IMR-90 (cell line): Measurements from ENCODE around the gene GRID1. TPM values are rescaled to one million over a fixed set of nuclear protein-coding genes. Genes with fewer than 3 reads are reported as not detected.

Experiments
- ATAC-seq: fragments of 200-7000 bp; cut with Tn5 transposase; 2 replicates; pipeline ENCODE4 v1.9.1; 2020; ENCODE audit warnings: low read depth, mild to moderate bottlenecking, moderate library complexity
- BruUV-seq: library from RNA; stranded (reverse); fragments of 400-500 nt; replicated peaks from 2 replicates; lab custom pipeline; 2021; lab: Mats Ljungman, UMichigan
- CTCF ChIA-PET: fragments of 300-600 bp; formaldehyde crosslinking; extraction: SDS; loops from one replicate; lab custom pipeline; 2021; ENCODE audit warnings: antibody characterized with exemption; lab: Yijun Ruan, JAX
- POLR2A ChIA-PET: fragments of 300-600 bp; sonication (Branson Sonifier 250); formaldehyde crosslinking; loops from one replicate; lab custom pipeline; 2022; ENCODE audit warnings: antibody characterized with exemption; ENCODE audit not compliant: unreplicated experiment; lab: Charles Lee
- DNase-seq: peaks from one replicate; pipeline ENCODE4 v3.0.0; 2013
- H2AFZ ChIP-seq: replicated peaks from 2 replicates; pipeline ENCODE3; 2013; ENCODE audit warnings: low read length, mild to moderate bottlenecking; ENCODE audit not compliant: poor library complexity
- H2AK5ac ChIP-seq: 2 replicates; pipeline ENCODE4 v1.6.1; 2013; ENCODE audit warnings: low read depth, low read length, inconsistent platforms
- H2AK9ac ChIP-seq: replicated peaks from 2 replicates; pipeline ENCODE3; 2013; ENCODE audit warnings: mild to moderate bottlenecking, low read depth, low read length, moderate library complexity; ENCODE audit not compliant: poor library complexity
- H2BK120ac ChIP-seq: 2 replicates; pipeline ENCODE4 v1.6.1; 2013; ENCODE audit warnings: low read depth, low read length, inconsistent platforms
- H2BK15ac ChIP-seq: 3 replicates; pipeline ENCODE4 v1.6.1; 2013; ENCODE audit warnings: low read depth, low read length, inconsistent platforms
- H2BK20ac ChIP-seq: 2 replicates; pipeline ENCODE4 v1.6.1; 2013; ENCODE audit warnings: low read depth, mild to moderate bottlenecking, inconsistent platforms, low read length, moderate library complexity
- H2BK5ac ChIP-seq: 2 replicates; pipeline ENCODE4 v1.6.1; 2013; ENCODE audit warnings: mild to moderate bottlenecking, low read depth, low read length, inconsistent platforms; ENCODE audit not compliant: poor library complexity, severe bottlenecking
- H3K14ac ChIP-seq: replicated peaks from 2 replicates; pipeline ENCODE4 v1.6.1; 2013; ENCODE audit warnings: low read depth, low read length, inconsistent platforms
- H3K18ac ChIP-seq: 2 replicates; pipeline ENCODE4 v1.6.1; 2013; ENCODE audit warnings: low read depth, low read length, control low read depth
- H3K23ac ChIP-seq: 2 replicates; pipeline ENCODE4 v1.6.1; 2013; ENCODE audit warnings: low read depth, low read length, inconsistent platforms
- H3K27ac ChIP-seq: 2 replicates; pipeline ENCODE4 v1.5.1; 2013; ENCODE audit warnings: mild to moderate bottlenecking, control low read depth, low read length; ENCODE audit not compliant: insufficient read depth
- H3K27me3 ChIP-seq: 2 replicates; pipeline ENCODE4 v1.6.1; 2013; ENCODE audit warnings: low read length; ENCODE audit not compliant: control insufficient read depth, insufficient read depth
- H3K36me3 ChIP-seq: 2 replicates; pipeline ENCODE4 v1.6.1; 2013; ENCODE audit warnings: low read length, mixed read lengths; ENCODE audit not compliant: control insufficient read depth, insufficient read depth
- H3K4ac ChIP-seq: 2 replicates; pipeline ENCODE4 v1.6.1; 2013; ENCODE audit warnings: low read depth, low read length, inconsistent platforms
- H3K4me1 ChIP-seq: 2 replicates; pipeline ENCODE4 v1.6.1; 2013; ENCODE audit warnings: low read length, mixed read lengths; ENCODE audit not compliant: control insufficient read depth, insufficient read depth
- H3K4me2 ChIP-seq: 2 replicates; pipeline ENCODE4 v1.6.1; 2013; ENCODE audit warnings: low read depth, mild to moderate bottlenecking, control low read depth, low read length, moderate library complexity
- H3K4me3 ChIP-seq: 2 replicates; pipeline ENCODE4 v1.5.1; 2013; ENCODE audit warnings: low read depth, mild to moderate bottlenecking, control low read depth, low read length, moderate library complexity; ENCODE audit not compliant: insufficient read depth
- H3K56ac ChIP-seq: 2 replicates; pipeline ENCODE4 v1.6.1; 2013; ENCODE audit warnings: low read length, inconsistent platforms; ENCODE audit not compliant: insufficient read depth; ENCODE audit errors: extremely low read depth
- H3K79me1 ChIP-seq, 2 experiments: 2 replicates each; pipeline ENCODE4 v1.6.1; 2013; ENCODE audit warnings: low read length in 2 of 2, inconsistent platforms in 1 of 2, low read depth in 1 of 2
- H3K9ac ChIP-seq: 2 replicates; pipeline ENCODE4 v1.6.1; 2013; ENCODE audit warnings: low read depth, low read length, control low read depth
- H3K9me1 ChIP-seq: 2 replicates; pipeline ENCODE4 v1.6.1; 2013; ENCODE audit warnings: low read length, inconsistent platforms; ENCODE audit not compliant: insufficient read depth
- H3K9me3 ChIP-seq: 2 replicates; pipeline ENCODE4 v1.6.1; 2013; ENCODE audit warnings: low read length; ENCODE audit not compliant: control insufficient read depth, insufficient read depth
- H4K20me1 ChIP-seq: 2 replicates; pipeline ENCODE4 v1.6.1; 2013; ENCODE audit warnings: low read length, inconsistent platforms; ENCODE audit not compliant: insufficient read depth
- H4K5ac ChIP-seq: 2 replicates; pipeline ENCODE4 v1.6.1; 2013; ENCODE audit warnings: mild to moderate bottlenecking, low read depth, low read length, control low read depth
- H4K8ac ChIP-seq, 2 experiments: 2 replicates each; pipeline ENCODE4 v1.6.1; 2013; ENCODE audit warnings: low read depth in 2 of 2, low read length in 2 of 2, control low read depth in 1 of 2, inconsistent platforms in 1 of 2
- H4K91ac ChIP-seq: 2 replicates; pipeline ENCODE4 v1.6.1; 2013; ENCODE audit warnings: low read depth, low read length, inconsistent platforms; ENCODE audit not compliant: insufficient read depth
- BHLHE40 ChIP-seq: fragments of 150-350 bp; IDR thresholded peaks from 2 replicates; pipeline ENCODE4 v1.6.1; 2016; ENCODE audit warnings: mild to moderate bottlenecking, low read depth, low read length
- CEBPB ChIP-seq: IDR thresholded peaks from 2 replicates; pipeline ENCODE4 v1.6.1; 2012; ENCODE audit warnings: low read depth, low read length, improper control_type of control experiment
- CHD1 ChIP-seq: IDR thresholded peaks from 2 replicates; pipeline ENCODE4 v1.6.1; 2012; ENCODE audit warnings: low read depth, low read length, improper control_type of control experiment
- MAFK ChIP-seq: IDR thresholded peaks from 2 replicates; pipeline ENCODE4 v1.6.1; 2012; ENCODE audit warnings: low read depth, low read length, improper control_type of control experiment
- MAZ ChIP-seq: IDR thresholded peaks from 2 replicates; pipeline ENCODE4 v1.6.1; 2012; ENCODE audit warnings: low read depth, mild to moderate bottlenecking, low read length, improper control_type of control experiment, moderate library complexity, borderline replicate concordance
- MXI1 ChIP-seq: IDR thresholded peaks from 2 replicates; pipeline ENCODE4 v1.6.1; 2012; ENCODE audit warnings: low read depth, mild to moderate bottlenecking, low read length, moderate library complexity, borderline replicate concordance
- NFE2L2 ChIP-seq: fragments of 150-350 bp; IDR thresholded peaks from 2 replicates; pipeline ENCODE4 v1.6.1; 2016; ENCODE audit warnings: low read depth, mild to moderate bottlenecking, low read length
- POLR2A ChIP-seq: IDR thresholded peaks from 2 replicates; pipeline ENCODE4 v1.6.1; 2012; ENCODE audit warnings: mild to moderate bottlenecking, low read depth, low read length
- RAD21 ChIP-seq: IDR thresholded peaks from 2 replicates; pipeline ENCODE4 v1.6.1; 2012; ENCODE audit warnings: low read length, improper control_type of control experiment
- RCOR1 ChIP-seq: IDR thresholded peaks from 2 replicates; pipeline ENCODE4 v1.6.1; 2012; ENCODE audit warnings: mild to moderate bottlenecking, low read length, improper control_type of control experiment; ENCODE audit not compliant: insufficient replicate concordance
- RFX5 ChIP-seq: IDR thresholded peaks from 2 replicates; pipeline ENCODE4 v1.8.0; 2012; ENCODE audit warnings: low read depth, mild to moderate bottlenecking, low read length, moderate library complexity
- SMC3 ChIP-seq: fragments of 150-350 bp; IDR thresholded peaks from 2 replicates; pipeline ENCODE4 v1.6.1; 2016; ENCODE audit warnings: low read depth, mild to moderate bottlenecking, antibody characterized with exemption, low read length, moderate library complexity
- WGBS, 2 experiments: methylation state at CpG; one replicate each; pipeline versions ENCODE4 v1.1.5 to v1.1.7; 2013; ENCODE audit warnings: missing lambda C conversion rate in 2 of 2; ENCODE audit not compliant: insufficient read length in 1 of 2; ENCODE audit errors: extremely low coverage in 2 of 2; 5-methylcytosine and 5-hydroxymethylcytosine counted together
- dilution Hi-C: fragments of 300-500 bp; cut with HindIII; formaldehyde crosslinking; loops from one replicate; pipeline ENCODE4 v1.14.3; 2018; ENCODE audit warnings: low sequenced_read_pairs; ENCODE audit not compliant: unreplicated experiment
- in situ Hi-C: fragments of 300-500 bp; cut with MboI; formaldehyde crosslinking; loops from 3 replicates; pipeline ENCODE4 v1.14.3; 2019; ENCODE audit warnings: low sequenced_read_pairs, inconsistent platforms, mixed read lengths
- intact Hi-C: fragments of 100-400 bp; cut with micrococcal nuclease; formaldehyde crosslinking; loops from 2 replicates; pipeline ENCODE4 v1.10.0; 2022
- polyA plus RNA-seq, 3 experiments: library from polyadenylated mRNA; depleted of rRNA; stranded (reverse); fragments of >200 nt; gene quantifications; 2 replicates each; pipeline ENCODE4 v1.2.3, GENCODE V29; 2012; ENCODE audit warnings: low replicate concordance in 1 of 3
- total RNA-seq: library from RNA; depleted of rRNA; stranded (reverse); fragments of >200 nt; gene quantifications from 2 replicates; pipeline ENCODE4 v1.2.3, GENCODE V29; 2012
- TF ChIP-seq, protein P1 (sequence below): conservative IDR thresholded peaks from 2 replicates; pipeline ENCODE4 v1.5.1; 2012; ENCODE audit warnings: mild to moderate bottlenecking, low read depth, low read length, improper control_type of control experiment
- TF ChIP-seq, protein P2 (sequence below): fragments of 150-350 bp; IDR thresholded peaks from 2 replicates; pipeline ENCODE4 v1.6.1; 2016; ENCODE audit warnings: low read depth, mild to moderate bottlenecking, low read length, moderate library complexity, borderline replicate concordance
- TF ChIP-seq, protein P3 (sequence below): fragments of 150-350 bp; IDR thresholded peaks from 2 replicates; pipeline ENCODE4 v1.6.1; 2017; ENCODE audit warnings: mild to moderate bottlenecking, antibody characterized with exemption, low read length, low read depth

Gene GRID1
- total and polyA plus RNA-seq, 2 of the 4 experiments (the other 2 are of a cell fraction): not detected

DNA sequence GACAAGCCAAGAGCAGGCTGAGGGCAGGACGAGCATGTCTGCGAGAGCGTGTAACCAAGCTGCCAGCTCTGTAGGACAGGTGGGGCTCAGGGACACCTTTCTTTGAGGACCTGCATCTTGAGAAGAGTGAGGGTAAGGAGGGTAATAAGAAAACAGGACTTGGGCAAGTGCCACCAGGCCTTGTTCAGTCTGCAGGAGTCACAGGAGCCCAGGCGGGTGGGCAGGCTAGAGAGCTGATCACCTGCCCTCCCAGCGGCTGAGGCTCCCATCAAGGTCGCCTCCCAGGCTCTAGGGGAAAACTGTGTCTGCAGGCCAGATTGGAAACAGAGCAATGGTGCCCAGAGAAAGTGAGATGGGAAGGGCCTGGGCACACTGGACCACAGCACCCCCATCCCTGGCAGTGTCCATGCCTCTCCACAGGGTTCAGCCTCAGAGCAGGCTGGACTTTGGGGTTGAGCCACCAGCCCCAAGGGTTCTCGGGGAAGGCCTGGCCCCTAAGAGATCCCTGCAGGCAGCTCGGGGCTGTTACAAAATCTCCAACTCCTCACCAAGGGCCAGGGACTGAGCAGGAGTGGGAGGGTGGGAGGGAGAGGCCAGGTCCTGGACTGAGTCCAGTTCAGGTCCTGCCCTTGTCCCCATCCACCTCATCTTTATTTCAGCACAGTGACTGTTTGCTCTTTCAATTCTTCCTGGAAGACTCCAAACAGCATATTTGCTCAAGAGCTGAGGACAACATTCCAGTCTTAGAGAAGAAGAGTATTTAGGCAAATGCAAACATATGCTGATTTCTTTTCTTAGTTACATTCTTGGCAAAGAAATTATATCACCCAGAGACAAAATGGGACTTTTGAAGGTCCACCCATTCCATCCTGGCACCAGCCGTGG lies 161.9 kb downstream of the GRID1 start:
- no peak for ATAC-seq

More for the DNA sequence above, 161.9 kb downstream of the GRID1 start:
- no peak overlapping the region for H4K8ac ChIP-seq
- H3K9me3 ChIP-seq: no peaks in the 10 kb centered on the region
- H2AFZ ChIP-seq: no peak overlapping the region
- no peaks in the 10 kb centered on the region for H3K9me1 ChIP-seq
- H3K27ac ChIP-seq: no peak overlapping the region
- ChIA-PET POLR2A (no interaction called here), CTCF (no interaction called here)
- H3K4ac ChIP-seq: no peak overlapping the region
- no peaks in the 10 kb centered on the region for H3K4me1 ChIP-seq
- H2AK9ac ChIP-seq: no peak overlapping the region
- H3K23ac ChIP-seq: no peak overlapping the region
- no peak overlapping the region for H2BK5ac ChIP-seq
- 87% methylated on average over 3 of the region's 9 CpGs; no CpG with 5 or more reads in 1 of the 2 experiments for WGBS, 2 experiments
- H2BK15ac ChIP-seq: no peak overlapping the region
- H3K14ac ChIP-seq: no peak overlapping the region
- TF ChIP-seq SMC3: no peak
- no peak for TF ChIP-seq POLR2A
- TF ChIP-seq, protein P1, sequence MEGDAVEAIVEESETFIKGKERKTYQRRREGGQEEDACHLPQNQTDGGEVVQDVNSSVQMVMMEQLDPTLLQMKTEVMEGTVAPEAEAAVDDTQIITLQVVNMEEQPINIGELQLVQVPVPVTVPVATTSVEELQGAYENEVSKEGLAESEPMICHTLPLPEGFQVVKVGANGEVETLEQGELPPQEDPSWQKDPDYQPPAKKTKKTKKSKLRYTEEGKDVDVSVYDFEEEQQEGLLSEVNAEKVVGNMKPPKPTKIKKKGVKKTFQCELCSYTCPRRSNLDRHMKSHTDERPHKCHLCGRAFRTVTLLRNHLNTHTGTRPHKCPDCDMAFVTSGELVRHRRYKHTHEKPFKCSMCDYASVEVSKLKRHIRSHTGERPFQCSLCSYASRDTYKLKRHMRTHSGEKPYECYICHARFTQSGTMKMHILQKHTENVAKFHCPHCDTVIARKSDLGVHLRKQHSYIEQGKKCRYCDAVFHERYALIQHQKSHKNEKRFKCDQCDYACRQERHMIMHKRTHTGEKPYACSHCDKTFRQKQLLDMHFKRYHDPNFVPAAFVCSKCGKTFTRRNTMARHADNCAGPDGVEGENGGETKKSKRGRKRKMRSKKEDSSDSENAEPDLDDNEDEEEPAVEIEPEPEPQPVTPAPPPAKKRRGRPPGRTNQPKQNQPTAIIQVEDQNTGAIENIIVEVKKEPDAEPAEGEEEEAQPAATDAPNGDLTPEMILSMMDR: no peak
- TF ChIP-seq, protein P2, sequence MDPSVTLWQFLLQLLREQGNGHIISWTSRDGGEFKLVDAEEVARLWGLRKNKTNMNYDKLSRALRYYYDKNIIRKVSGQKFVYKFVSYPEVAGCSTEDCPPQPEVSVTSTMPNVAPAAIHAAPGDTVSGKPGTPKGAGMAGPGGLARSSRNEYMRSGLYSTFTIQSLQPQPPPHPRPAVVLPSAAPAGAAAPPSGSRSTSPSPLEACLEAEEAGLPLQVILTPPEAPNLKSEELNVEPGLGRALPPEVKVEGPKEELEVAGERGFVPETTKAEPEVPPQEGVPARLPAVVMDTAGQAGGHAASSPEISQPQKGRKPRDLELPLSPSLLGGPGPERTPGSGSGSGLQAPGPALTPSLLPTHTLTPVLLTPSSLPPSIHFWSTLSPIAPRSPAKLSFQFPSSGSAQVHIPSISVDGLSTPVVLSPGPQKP: no peak
- TF ChIP-seq, protein P3, sequence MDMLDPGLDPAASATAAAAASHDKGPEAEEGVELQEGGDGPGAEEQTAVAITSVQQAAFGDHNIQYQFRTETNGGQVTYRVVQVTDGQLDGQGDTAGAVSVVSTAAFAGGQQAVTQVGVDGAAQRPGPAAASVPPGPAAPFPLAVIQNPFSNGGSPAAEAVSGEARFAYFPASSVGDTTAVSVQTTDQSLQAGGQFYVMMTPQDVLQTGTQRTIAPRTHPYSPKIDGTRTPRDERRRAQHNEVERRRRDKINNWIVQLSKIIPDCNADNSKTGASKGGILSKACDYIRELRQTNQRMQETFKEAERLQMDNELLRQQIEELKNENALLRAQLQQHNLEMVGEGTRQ: no peak
- TF ChIP-seq BHLHE40: no peak
- TF ChIP-seq CHD1: no peak
- TF ChIP-seq RCOR1: no peak
- no peak for TF ChIP-seq CEBPB
- no peak for TF ChIP-seq RAD21
- no peak for TF ChIP-seq MXI1
- no peak for TF ChIP-seq MAZ
- no peak for TF ChIP-seq MAFK
- TF ChIP-seq RFX5: no peak
- no peak for TF ChIP-seq NFE2L2
- H3K79me1 ChIP-seq: no peaks in the 10 kb centered on the region
- no peak overlapping the region for H3K9ac ChIP-seq
- no peak overlapping the region for H3K4me3 ChIP-seq
- intact Hi-C loops: no loop called here
- H3K4me2 ChIP-seq: no peak overlapping the region
- no peaks in the 10 kb centered on the region for H3K36me3 ChIP-seq
- H4K5ac ChIP-seq: no peak overlapping the region
- no peak overlapping the region for H2BK120ac ChIP-seq
- no peaks in the 10 kb centered on the region for H4K20me1 ChIP-seq
- dilution Hi-C loops: no loop called here
- in situ Hi-C loops: no loop called here
- no TSS peak for BruUV-seq
- H4K91ac ChIP-seq: no peak overlapping the region
- no peak overlapping the region for H3K56ac ChIP-seq
- no peak overlapping the region for H2BK20ac ChIP-seq
- H3K27me3 ChIP-seq: no peaks in the 10 kb centered on the region
- DNase-seq: no peak
- no peak overlapping the region for H2AK5ac ChIP-seq
- H3K18ac ChIP-seq: no peak overlapping the region
